Panc1 (cell line): ENCODE results near the gene CCDC92B.
"Not testable (repeated sequence)": the region's sequence is repeated elsewhere in the genome, so short reads cannot be mapped to it uniquely, and the experiment has no call there.

Source experiments
- CTCF ChIP-seq: fragments of 450-650 bp; IDR thresholded peaks from 2 replicates; pipeline ENCODE4 v1.5.1; 2017; ENCODE audit warnings: mild to moderate bottlenecking
- TF ChIP-seq, protein P1 (sequence below), 2 experiments: IDR thresholded peaks; 2 replicates each; pipeline ENCODE4 v1.6.1; 2011 to 2012; ENCODE audit warnings: low read depth in 2 of 2, control low read depth in 1 of 2, low read length in 1 of 2, mild to moderate bottlenecking in 1 of 2, moderate library complexity in 1 of 2; ENCODE audit not compliant: insufficient read depth in 1 of 2

DNA sequence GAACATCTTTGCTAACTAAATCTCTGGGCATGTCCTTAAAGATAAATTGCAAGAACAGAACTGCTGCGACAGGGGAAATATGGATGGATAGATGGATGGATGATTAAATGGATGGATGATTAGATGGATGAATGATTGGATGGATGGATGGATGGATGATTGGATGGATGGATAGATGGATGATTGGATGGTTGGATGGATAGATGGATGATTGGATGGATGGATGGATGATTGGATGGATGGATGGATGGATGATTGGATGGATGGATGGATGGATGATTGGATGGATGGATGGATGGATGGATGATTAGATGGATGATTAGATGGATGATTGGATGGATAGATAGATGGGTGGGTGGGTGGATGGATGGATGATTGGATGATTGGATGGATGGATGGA lies 70.2 kb downstream of the CCDC92B start:
- not testable (repeated sequence) for TF ChIP-seq CTCF
- TF ChIP-seq, protein P1, sequence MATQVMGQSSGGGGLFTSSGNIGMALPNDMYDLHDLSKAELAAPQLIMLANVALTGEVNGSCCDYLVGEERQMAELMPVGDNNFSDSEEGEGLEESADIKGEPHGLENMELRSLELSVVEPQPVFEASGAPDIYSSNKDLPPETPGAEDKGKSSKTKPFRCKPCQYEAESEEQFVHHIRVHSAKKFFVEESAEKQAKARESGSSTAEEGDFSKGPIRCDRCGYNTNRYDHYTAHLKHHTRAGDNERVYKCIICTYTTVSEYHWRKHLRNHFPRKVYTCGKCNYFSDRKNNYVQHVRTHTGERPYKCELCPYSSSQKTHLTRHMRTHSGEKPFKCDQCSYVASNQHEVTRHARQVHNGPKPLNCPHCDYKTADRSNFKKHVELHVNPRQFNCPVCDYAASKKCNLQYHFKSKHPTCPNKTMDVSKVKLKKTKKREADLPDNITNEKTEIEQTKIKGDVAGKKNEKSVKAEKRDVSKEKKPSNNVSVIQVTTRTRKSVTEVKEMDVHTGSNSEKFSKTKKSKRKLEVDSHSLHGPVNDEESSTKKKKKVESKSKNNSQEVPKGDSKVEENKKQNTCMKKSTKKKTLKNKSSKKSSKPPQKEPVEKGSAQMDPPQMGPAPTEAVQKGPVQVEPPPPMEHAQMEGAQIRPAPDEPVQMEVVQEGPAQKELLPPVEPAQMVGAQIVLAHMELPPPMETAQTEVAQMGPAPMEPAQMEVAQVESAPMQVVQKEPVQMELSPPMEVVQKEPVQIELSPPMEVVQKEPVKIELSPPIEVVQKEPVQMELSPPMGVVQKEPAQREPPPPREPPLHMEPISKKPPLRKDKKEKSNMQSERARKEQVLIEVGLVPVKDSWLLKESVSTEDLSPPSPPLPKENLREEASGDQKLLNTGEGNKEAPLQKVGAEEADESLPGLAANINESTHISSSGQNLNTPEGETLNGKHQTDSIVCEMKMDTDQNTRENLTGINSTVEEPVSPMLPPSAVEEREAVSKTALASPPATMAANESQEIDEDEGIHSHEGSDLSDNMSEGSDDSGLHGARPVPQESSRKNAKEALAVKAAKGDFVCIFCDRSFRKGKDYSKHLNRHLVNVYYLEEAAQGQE (IDR thresholded peaks at IDR 0.05; ENCODE audit: insufficient read depth in 1 of 2, low read depth in 2 of 2, low read length in 1 of 2), result not testable (repeated sequence)
